HG02759 (cell line): ENCODE results near the gene MDGA2.
"Not testable (repeated sequence)": the region's sequence is repeated elsewhere in the genome, so short reads cannot be mapped to it uniquely, and the experiment has no call there.

Source experiments
- ATAC-seq: cut with Tn5 transposase; IDR thresholded peaks from one replicate; pipeline ENCODE4 v1.9.1; 2021; ENCODE audit warnings: mild to moderate bottlenecking, moderate library complexity; ENCODE audit not compliant: unreplicated experiment

The MDGA2 gene

DNA sequence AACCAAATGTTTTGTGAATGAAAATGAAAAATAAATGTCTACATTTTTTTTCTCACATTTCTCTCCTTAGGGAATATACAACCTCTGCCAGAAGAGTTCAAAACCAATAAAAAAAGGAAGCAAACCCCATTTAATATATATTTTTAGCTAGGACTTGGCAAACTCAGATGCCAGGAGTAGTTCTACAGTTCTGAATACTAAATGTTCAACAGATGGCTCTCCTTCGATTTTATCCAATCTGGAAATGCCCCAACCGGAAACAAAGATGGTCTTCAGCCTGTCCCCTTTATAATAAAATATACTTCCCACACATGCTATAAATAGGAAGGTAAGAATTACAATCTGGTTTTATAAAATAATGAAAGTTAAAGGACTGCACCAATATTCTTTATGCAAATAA lies 330.4 kb downstream of the MDGA2 start:
- no peak for ATAC-seq

DNA sequence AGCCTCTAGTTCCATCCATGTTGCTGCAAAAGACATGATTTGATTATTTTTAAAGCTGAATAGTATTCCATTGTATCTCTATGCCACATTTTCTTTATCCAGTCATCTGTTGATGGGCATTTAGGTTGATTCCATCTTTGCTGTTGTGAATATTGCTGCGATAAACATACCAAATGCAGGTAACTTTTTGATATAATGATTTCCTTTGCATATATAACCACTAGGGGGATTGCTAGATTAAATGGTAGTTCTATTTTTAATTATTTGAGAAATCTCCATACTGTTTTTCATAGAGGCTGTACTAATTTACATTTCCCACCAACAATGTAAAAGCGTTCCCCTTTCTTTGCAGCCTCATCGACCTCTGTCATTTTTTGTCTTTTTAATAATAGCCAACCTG lies 342.5 kb downstream of the MDGA2 start:
- ATAC-seq, result no peak

DNA sequence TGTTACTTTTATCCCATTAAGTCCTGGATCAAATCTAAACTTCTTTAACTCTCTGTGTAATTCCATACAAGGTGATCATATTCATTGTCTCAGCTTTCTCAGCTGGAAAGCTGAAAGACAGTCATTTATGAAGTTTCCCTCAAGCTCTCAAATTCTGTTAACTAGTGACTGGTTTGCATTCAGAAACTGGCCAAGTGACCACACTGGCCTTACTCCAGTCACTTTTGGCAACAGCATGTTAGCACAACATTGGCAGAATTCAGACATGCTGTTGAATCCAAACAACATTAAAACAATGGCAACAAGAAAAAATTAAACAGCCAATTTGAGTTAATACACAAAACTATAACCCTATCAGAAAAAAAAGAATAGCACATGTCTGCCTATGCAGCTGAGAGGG lies 343.3 kb downstream of the MDGA2 start:
- ATAC-seq, result no peak

- ATAC-seq, result no peak
Observed at GRCh38 chr14:47328376-47328775, 347.0 kb downstream of the MDGA2 start.

DNA sequence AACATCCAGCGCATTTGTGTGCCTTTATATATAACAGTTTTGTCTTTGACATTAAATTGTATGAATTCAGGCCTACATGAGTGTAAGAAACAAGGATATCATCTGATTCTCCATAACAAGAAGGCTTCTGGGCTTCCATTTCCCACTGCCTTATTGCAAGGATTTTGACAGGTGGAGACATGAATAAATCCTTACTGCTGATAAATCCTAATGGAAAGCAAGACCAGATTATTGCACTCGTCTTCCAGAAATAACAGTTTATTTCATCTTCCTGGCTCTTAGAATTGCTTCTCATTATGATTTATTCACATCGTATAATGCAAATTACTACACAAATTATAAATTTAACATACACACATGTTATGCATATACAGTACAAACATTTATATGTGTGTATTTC lies 348.1 kb downstream of the MDGA2 start:
- no peak for ATAC-seq

DNA sequence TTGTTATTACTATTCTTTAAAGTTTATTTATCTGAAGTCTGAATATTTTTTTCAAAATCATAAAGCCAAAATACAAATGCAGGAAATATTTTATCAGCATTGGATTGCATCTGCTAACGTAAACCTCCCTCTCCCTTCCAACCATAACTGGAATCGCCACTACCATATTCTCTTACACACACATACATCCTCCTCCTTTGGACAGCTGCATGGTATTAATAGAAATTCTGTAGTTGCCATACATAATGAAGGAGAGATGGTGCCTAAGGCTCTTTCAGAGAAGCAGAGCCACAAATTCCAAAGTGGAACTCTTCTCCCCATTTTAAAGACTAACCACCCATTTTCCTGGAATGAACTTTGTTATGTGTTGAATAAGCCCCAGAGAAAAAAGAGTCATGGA lies 352.7 kb downstream of the MDGA2 start:
- ATAC-seq, result no peak

GRCh38 chr14:47302121-47302520 lies 373.3 kb downstream of the MDGA2 start:
- ATAC-seq, result no peak

GRCh38 chr14:47300796-47301195 lies 374.6 kb downstream of the MDGA2 start:
- no peak for ATAC-seq

DNA sequence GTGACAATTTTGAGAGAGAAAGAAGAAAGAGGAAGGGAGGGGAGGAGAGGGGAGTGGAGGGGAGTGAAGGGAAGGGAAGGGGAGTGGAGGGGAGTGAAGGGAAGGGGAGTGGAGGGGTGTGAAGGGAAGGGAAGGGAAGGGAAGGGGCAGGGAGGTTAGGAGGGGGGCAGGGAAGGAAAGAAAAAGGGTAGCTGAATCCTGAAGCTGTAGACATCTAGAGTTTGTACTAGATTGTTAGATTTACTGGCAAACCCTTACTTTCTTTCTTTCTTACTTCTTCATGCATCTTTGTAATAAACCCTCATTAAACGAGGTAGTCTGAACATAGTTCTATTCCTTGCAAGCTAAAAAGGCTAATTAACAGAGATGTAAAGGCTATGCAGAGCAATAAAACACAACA lies 378.0 kb downstream of the MDGA2 start:
- ATAC-seq, result no peak

- ATAC-seq, result no peak
Observed at GRCh38 chr14:47284283-47284682, 391.1 kb downstream of the MDGA2 start.

- not testable (repeated sequence) for ATAC-seq
Observed at GRCh38 chr14:47281761-47282160, 393.6 kb downstream of the MDGA2 start.

GRCh38 chr14:47278233-47278842 lies 397.1 kb downstream of the MDGA2 start:
- ATAC-seq, result peak; percentile 95

DNA sequence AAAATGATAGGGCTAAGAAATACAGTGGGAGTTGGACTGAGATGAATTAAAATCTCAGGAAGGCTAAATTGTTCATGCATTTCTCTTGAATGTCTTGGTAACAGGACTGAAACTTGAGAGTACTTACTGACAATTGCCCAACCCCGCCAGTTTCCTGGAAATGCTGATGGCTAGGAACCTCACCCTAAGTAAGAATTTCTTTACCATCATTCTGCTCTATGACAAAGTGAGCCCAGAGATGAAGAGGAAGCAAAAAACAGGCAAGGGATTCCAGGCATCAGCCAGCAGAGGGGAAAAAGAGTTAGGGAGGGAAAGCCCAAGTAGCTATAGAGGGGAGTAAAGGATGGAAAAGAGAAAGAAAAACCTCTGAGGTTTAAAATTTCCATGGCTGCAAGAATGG lies 397.7 kb downstream of the MDGA2 start:
- ATAC-seq, result no peak

DNA sequence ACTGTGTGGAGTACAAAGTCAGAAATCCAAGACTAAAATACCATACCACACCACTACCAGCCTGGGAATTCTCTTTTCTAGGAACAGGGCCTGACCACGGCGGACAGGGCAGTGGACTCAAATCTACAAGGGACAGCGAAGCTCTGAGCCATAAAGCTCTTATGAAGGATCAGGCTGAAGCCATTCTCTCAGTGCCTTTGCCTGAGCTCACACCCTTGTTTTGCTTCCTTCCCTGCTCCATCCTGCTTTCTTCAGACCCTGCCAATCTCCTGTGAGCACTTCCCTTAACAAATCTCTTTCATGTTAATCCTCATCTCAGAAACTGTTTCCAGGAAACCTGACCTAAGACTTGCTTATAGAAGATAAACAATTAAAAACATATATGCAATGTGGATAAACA lies 398.5 kb downstream of the MDGA2 start:
- no peak for ATAC-seq

GRCh38 chr14:47273939-47274338 lies 401.5 kb downstream of the MDGA2 start:
- ATAC-seq, result no peak

DNA sequence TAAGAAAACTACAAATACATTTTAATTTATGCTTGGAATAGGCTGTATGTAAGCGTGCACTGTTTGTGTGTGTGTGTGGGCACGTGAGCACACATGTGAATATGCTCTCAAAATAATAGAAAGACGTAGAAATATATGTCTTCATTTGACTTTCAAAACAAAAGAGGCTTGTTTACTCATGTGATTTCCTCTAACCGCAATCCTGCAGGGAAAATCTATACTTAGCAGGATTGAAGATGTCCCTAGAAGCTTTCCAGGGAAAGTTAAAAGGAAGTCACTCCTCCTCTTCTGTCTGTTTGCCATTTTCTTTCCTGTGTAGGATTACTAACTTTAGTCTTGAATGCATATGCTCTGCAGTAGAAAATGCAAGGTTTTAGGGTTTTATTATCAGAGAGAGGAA lies 404.7 kb downstream of the MDGA2 start:
- ATAC-seq, result no peak

GRCh38 chr14:47269756-47270492 lies 405.5 kb downstream of the MDGA2 start:
- ATAC-seq, result no peak

DNA sequence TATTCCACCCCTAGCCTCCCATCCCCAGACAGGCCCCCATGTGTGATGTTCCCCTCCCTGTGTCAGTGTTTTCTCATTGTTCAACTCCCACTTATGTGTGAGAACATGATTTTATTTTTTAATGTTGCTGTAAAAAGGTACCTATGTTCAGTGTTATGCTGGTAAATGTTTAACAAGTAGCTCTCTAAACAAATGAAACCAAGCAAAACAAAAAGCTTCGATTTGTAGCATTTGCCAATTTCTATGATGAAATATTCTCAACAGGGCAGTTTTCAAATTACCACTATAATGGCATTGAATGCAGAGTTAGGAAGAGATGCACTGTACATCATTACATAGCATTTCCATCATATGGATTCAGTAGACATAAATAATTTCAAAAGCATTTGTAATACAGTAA lies 410.6 kb downstream of the MDGA2 start:
- ATAC-seq, result no peak

DNA sequence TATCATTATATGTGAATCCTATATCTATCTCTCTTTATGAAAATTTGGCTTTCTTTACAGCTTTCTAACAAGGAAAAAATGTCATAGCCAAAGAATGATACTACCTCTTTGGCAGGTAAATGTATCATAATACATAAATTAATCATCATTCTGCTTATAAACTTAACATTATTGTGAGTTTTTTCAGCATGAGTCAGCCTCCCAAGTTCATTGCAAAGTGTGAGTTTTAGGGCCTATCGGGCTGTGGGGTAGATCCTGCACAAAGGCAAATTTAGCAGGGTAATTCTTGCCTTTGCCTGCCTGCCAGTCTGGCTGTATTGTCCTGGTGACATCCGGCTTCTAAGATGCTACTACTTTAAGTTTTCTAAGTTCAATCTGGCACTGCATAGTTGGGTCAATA lies 412.6 kb downstream of the MDGA2 start:
- ATAC-seq, result no peak

- no peak for ATAC-seq
Observed at GRCh38 chr14:47261350-47261749, 414.1 kb downstream of the MDGA2 start.

- no peak for ATAC-seq
Observed at GRCh38 chr14:47259796-47260195, 415.6 kb downstream of the MDGA2 start.

- no peak for ATAC-seq
Observed at GRCh38 chr14:47257013-47257412, 418.4 kb downstream of the MDGA2 start.

DNA sequence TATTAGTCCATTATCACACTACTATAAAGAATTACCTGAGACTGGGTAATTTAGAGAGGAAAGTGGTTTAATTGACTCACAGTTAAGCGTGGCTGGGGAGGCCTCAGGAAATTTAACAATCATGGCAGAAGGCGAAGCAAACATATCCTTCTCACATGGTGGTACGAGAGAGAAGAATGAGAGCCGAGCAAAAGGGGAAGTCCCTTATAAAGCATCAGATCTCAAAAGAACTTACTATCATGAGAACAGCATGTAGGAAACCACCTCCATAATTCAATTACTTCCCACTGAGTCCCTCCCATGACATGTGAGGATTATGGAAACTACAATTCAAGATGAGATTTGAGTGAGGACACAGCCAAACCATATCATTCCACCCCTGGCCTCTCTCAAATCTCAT lies 422.6 kb downstream of the MDGA2 start:
- no peak for ATAC-seq
